GM20000 (cell line): ENCODE results near the gene TLE5.

ENCODE experiments used
- DNase-seq: peaks from one replicate; pipeline ENCODE4 v3.0.0; 2012; ENCODE audit warnings: low spot score
- TF ChIP-seq, protein P1 (sequence below): IDR thresholded peaks from 2 replicates; pipeline ENCODE4 v1.5.1; 2012; ENCODE audit warnings: mild to moderate bottlenecking, control low read depth; ENCODE audit errors: extremely low read depth, missing control alignments

Gene TLE5

DNA sequence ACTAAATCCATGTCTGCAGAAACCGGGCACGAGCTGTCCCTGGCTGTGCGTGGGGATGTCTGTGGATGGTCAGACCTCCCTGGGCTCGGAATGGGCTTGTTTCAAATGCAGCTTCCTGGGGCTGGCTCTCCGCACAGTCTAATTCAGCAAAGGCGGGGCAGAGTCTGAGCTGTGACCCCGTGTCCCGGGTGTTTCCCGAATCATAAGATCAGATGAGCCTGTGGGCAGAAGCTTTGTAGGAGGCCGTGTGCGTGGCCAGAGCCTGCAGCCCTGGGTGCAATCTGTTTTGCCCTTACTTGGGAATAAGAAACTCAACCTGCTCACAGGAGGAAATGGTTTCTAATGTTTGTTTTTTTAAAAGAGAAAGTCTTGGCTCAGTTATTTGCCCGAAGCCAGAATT, 18.0 kb upstream of the TLE5 start:
- no peak for DNase-seq
- TF ChIP-seq, protein P1, sequence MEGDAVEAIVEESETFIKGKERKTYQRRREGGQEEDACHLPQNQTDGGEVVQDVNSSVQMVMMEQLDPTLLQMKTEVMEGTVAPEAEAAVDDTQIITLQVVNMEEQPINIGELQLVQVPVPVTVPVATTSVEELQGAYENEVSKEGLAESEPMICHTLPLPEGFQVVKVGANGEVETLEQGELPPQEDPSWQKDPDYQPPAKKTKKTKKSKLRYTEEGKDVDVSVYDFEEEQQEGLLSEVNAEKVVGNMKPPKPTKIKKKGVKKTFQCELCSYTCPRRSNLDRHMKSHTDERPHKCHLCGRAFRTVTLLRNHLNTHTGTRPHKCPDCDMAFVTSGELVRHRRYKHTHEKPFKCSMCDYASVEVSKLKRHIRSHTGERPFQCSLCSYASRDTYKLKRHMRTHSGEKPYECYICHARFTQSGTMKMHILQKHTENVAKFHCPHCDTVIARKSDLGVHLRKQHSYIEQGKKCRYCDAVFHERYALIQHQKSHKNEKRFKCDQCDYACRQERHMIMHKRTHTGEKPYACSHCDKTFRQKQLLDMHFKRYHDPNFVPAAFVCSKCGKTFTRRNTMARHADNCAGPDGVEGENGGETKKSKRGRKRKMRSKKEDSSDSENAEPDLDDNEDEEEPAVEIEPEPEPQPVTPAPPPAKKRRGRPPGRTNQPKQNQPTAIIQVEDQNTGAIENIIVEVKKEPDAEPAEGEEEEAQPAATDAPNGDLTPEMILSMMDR, result no peak

DNA sequence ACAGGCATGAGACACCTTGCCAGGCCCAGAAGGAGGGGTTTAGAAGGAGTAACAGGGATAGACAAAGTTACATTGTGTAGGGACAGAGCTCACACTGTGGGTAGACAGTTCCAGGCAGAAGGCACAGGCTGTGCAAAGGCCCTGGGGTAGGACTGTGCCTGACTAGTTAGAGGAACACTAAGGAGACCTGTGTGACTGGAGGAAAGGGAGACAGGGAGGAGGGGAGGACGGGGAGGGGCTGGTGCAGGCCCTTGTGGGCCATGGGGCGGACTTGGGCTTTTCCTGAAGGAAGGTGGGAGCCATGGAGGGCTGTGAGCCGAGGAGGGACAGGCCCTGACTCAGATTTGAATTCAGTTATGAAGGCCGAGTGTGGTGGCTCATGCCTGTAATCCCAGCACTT, 17.3 kb upstream of the TLE5 start:
- TF ChIP-seq, protein P1, result no peak

DNA sequence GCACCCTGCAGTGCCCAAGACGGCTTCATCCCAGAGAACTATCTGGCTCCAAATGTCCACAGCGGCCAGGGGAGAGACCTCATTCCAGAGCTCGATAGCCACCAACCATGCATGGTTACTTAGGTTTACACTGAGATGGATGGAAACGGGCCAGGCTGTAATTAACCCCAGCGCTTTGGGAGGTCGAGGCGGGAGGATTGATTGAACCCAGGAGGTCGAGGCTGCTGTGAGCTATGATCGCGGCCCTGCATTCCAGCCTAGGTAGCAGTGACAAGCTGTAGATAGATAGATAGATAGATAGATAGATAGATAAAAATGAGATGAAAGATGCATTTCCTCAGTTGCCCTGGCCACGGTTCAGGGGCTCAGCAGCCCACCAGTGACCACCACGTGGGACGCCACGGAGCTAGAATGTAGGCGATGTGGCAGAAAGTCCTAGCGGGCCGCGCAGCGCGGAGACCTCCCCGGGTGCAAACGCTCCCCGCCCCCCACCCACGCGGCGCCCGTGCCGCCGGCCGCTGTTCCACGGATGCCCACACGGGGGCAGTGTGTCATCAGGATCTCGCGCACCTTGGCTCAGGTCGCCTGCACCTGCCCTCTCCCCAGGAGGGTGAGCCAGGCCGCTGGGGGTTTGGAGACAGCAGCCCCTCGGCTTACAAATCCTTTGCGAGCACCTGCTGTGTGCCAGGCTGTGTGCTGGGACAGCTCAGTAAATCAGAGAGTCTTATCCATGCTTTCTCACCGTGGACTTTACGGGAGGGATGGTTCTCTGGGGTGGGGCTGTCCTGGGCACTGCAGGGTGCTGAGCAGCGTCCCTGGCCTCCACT, 13.5 kb upstream of the TLE5 start:
- TF ChIP-seq, protein P1, result peak; percentile 94
- DNase-seq, result peak; percentile 86

More for the DNA sequence above, 17.3 kb upstream of the TLE5 start:
- no peak for DNase-seq

DNA sequence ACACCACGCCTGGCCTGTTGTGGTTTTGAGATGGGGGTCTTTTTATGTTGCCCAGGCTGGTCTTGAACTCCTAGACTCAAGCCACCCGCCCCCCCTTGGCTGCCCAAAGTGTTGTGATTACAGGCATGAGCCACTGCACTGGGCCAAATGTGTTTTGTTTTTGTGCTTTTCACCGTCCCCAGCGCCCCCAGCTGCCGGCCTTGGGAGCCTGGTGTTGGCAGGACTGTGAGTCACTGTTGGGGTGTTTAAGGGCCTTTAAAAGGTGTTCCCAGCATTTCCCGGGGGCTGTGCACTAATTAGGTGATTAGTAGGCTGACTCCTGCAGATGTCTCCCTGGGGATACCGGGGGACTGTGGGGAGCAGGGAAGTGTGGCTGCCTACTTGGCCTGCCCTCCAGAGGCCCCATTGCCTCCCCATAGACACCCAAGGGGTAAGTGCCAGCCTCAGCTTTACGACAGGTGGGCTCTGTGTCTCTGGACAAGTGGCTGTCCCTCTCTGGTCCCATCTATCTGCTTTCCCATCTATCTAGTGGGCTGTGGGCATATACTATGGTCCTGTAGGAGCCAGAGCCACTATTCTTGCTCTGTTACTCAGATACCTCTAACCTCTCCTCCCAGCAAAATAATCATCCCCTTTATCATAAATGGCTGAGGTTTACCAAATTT, 11.8 kb upstream of the TLE5 start:
- DNase-seq, result no peak
- TF ChIP-seq, protein P1, result no peak

DNA sequence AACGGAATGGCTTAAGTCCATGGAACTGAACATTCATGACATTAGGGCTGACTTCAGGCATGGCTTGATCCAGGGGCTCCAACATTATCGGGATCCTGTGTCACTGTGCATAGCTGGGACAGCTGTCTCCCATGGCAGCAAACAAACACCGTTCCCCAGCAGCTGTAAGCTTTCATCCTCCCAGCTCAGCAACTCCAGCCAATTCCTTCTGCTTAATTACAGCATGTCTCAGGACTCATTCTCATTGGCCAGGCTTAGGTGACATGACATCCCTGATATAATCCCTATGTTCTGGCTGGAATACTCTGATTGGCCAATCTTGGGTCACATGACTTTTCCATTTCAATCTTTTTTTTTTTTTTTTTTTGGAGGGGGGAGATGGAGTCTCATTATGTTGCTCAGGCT, 10.9 kb upstream of the TLE5 start:
- no peak for DNase-seq
- TF ChIP-seq, protein P1, result no peak

DNA sequence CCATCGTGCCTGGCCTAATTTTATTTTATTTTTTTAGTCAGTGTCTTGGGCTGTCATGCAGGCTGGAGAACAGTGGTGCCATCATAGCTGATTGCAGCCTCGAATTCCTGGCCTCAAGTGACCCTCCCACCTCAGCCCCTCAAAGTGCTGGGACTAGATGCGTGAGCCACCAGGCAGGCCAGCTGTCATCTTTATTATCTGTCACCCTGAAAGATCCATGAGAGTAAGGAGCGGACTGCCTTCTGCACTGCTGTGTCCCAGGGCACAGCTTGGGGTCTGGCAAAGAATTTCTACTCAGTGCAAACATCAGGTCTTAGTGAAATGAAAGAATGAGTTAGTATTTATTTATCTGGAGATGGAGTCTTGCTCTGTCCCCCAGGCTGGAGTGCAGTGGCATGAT, 9.5 kb upstream of the TLE5 start:
- DNase-seq, result no peak
- TF ChIP-seq, protein P1, result no peak

DNA sequence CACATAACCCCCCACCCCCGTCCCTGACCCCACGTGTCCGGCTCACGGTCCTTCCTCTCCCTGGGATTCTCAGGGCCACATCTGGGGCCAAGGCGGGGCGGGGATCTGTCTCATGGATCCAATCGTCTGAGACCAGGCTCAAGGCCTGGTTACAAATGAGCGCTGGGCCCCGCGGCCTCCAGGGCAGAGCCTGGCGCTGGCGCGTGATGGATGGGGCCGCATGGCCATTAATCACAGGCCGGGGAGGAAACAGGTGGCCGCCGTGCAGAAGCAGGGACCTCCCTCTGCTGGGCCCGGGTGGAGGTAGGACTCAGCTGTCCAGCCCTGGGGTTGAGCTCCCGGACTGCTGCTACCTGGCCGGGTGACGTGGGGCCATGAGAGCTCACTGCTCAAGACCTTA, 5.8 kb upstream of the TLE5 start:
- DNase-seq, result no peak
- TF ChIP-seq, protein P1, result no peak
